Esophagus muscularis mucosa (tissue), 4 donors: ENCODE data around the gene CDIPT. TPM values are rescaled to one million over a fixed set of nuclear protein-coding genes. Genes with fewer than 3 reads are reported as not detected.

ENCODE experiments used
- DNase-seq: peaks from one replicate; pipeline ENCODE4 v3.0.0-alpha.2; 2017; ENCODE audit errors: extremely low spot score
- H3K27ac ChIP-seq, 4 donors: fragments of 200-600 bp; sonication (generic); replicated peaks in 1 of 4; 1 replicate in 3 of 4; 2 replicates in 1 of 4; pipeline ENCODE4 v1.5.1; 2016 to 2019; ENCODE audit warnings: mild to moderate bottlenecking in 1 of 4
- H3K27me3 ChIP-seq, 4 donors: fragments of 200-600 bp; sonication (generic); one replicate each; pipeline versions ENCODE4 v1.5.1 to v1.6.0; 2016 to 2019
- H3K36me3 ChIP-seq, 4 donors: fragments of 200-600 bp; sonication (generic); one replicate each; pipeline ENCODE4 v1.5.1; 2016 to 2019
- H3K4me1 ChIP-seq, 4 donors: fragments of 200-600 bp; sonication (generic); one replicate each; pipeline ENCODE4 v1.5.1; 2016 to 2019
- H3K4me3 ChIP-seq, 4 donors: fragments of 200-600 bp; sonication (generic); 1 replicate in 2 of 4; 2 replicates in 2 of 4; pipeline ENCODE4 v1.5.1; 2016 to 2019; ENCODE audit warnings: mild to moderate bottlenecking in 4 of 4, moderate library complexity in 1 of 4
- H3K9me3 ChIP-seq, 4 donors: fragments of 200-600 bp; sonication (generic); 1 replicate in 3 of 4; 2 replicates in 1 of 4; pipeline ENCODE4 v1.5.1; 2016 to 2019
- EP300 ChIP-seq: sonication (generic); formaldehyde crosslinking; IDR thresholded peaks from one replicate; pipeline ENCODE4 v1.6.1; 2017; ENCODE audit warnings: antibody characterized with exemption
- POLR2A ChIP-seq: fragments of 450-650 bp; IDR thresholded peaks from one replicate; pipeline ENCODE4 v1.6.1; 2017; ENCODE audit warnings: antibody characterized with exemption, moderate library complexity, mild to moderate bottlenecking, low read depth
- POLR2AphosphoS5 ChIP-seq, 2 donors: sonication (generic); formaldehyde crosslinking; IDR thresholded peaks; one replicate each; pipeline ENCODE4 v1.6.1; 2017; ENCODE audit warnings: antibody characterized with exemption in 2 of 2
- WGBS: methylation state at CpG from one replicate; pipeline ENCODE4 v1.1.5; 2018; 5-methylcytosine and 5-hydroxymethylcytosine counted together
- intact Hi-C: fragments of 100-400 bp; cut with DNase I; formaldehyde crosslinking; loops from one replicate; pipeline ENCODE4 v1.15.1; 2023
- total RNA-seq, 4 donors: library from RNA; depleted of rRNA; stranded (reverse); fragments of >200 nt; gene quantifications; one replicate each; pipeline versions ENCODE4 v1.1.0 to v1.2.1, GENCODE V29; 2016
- TF ChIP-seq, protein P1 (sequence below), 3 experiments: fragments of 200-600 bp in 2 of 3; fragments of 450-650 bp in 1 of 3; sonication (generic) in 2 of 3; IDR thresholded peaks; one replicate each; pipeline ENCODE4 v1.5.1; 2017 to 2019; ENCODE audit warnings: antibody characterized with exemption in 3 of 3, mild to moderate bottlenecking in 2 of 3, moderate library complexity in 1 of 3

CDIPT gene
- total RNA-seq, 4 donors from 2014 or later = 105 to 178 (median 141) TPM

GRCh38 chr16:29820271-29820701 lies 42.7 kb downstream of the CDIPT start, which contains the start of gene MVP:
MVP (plus strand) TSS chr16:29820462; CDS start chr16:29830550, 10,088 bp downstream.
- TF ChIP-seq EP300 = no peak
- TF ChIP-seq, protein P1, sequence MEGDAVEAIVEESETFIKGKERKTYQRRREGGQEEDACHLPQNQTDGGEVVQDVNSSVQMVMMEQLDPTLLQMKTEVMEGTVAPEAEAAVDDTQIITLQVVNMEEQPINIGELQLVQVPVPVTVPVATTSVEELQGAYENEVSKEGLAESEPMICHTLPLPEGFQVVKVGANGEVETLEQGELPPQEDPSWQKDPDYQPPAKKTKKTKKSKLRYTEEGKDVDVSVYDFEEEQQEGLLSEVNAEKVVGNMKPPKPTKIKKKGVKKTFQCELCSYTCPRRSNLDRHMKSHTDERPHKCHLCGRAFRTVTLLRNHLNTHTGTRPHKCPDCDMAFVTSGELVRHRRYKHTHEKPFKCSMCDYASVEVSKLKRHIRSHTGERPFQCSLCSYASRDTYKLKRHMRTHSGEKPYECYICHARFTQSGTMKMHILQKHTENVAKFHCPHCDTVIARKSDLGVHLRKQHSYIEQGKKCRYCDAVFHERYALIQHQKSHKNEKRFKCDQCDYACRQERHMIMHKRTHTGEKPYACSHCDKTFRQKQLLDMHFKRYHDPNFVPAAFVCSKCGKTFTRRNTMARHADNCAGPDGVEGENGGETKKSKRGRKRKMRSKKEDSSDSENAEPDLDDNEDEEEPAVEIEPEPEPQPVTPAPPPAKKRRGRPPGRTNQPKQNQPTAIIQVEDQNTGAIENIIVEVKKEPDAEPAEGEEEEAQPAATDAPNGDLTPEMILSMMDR (IDR thresholded peaks at IDR 0.05) = no peak
- peak; percentile 81 to 83 for TF ChIP-seq POLR2AphosphoS5 (IDR thresholded peaks at IDR 0.05)
- TF ChIP-seq POLR2A = peak; percentile 41
- H3K4me3 ChIP-seq = peak within 1 kb of the TSS; percentile 64 to 82 (median 72)
- H3K36me3 ChIP-seq = peaks cover 0 to 19% (median 16%) of the 10 kb centered on the region in 4 donors
- WGBS = 0% methylated on average over 4 of the region's 4 CpGs
- peak within 1 kb of the TSS; percentile 81 to 91 (median 86) for H3K27ac ChIP-seq
- H3K27me3 ChIP-seq = no peaks in the 10 kb centered on the region
- no peaks in the 10 kb centered on the region for H3K9me3 ChIP-seq
- intact Hi-C loops = no loop called here
- DNase-seq = no peak
- H3K4me1 ChIP-seq = peaks cover 67 to 88% (median 84%) of the 10 kb centered on the region in 4 donors

DNA sequence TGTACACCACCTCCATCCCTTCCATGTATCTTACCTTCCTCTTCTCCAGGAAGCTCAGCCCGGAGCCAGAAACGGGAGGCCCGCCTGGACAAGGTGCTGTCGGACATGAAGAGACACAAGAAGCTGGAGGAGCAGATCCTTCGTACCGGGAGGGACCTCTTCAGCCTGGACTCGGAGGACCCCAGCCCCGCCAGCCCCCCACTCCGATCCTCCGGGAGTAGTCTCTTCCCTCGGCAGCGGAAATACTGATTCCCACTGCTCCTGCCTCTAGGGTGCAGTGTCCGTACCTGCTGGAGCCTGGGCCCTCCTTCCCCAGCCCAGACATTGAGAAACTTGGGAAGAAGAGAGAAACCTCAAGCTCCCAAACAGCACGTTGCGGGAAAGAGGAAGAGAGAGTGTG lies 43.5 kb downstream of the CDIPT start:
- no peak for DNase-seq
- Histone ChIP-seq H3K36me3 (peaks cover 0 to 19% (median 16%) of the 10 kb centered on the region in 4 donors), H3K9me3 (no peaks in the 10 kb centered on the region), H3K4me1 (peaks cover 67 to 88% (median 84%) of the 10 kb centered on the region in 4 donors), H3K4me3 (peak overlapping the region in 1 of 4 donors; percentile 82), H3K27me3 (no peaks in the 10 kb centered on the region), H3K27ac (peak overlapping the region in 3 of 4 donors; percentile 84 to 91 (median 87))
- TF ChIP-seq EP300 = no peak
- TF ChIP-seq, protein P1 (IDR thresholded peaks at IDR 0.05) = no peak
- no peak for TF ChIP-seq POLR2A
- no peak for TF ChIP-seq POLR2AphosphoS5 (IDR thresholded peaks at IDR 0.05)
- WGBS = 74% methylated on average over 13 of the region's 15 CpGs
- intact Hi-C loops = no loop called here

- no peak for DNase-seq
- peak overlapping the region in 1 of 4 donors; percentile 96 for H3K27ac ChIP-seq
- peaks cover 69 to 88% (median 84%) of the 10 kb centered on the region in 4 donors for H3K4me1 ChIP-seq
- H3K36me3 ChIP-seq = peaks cover 0 to 19% (median 16%) of the 10 kb centered on the region in 4 donors
- H3K4me3 ChIP-seq = no peak overlapping the region
- intact Hi-C loops = no loop called here
- TF ChIP-seq, protein P1 (IDR thresholded peaks at IDR 0.05) = no peak
- WGBS = 89% methylated on average over 4 of the region's 4 CpGs
- H3K27me3 ChIP-seq = no peaks in the 10 kb centered on the region
- no peaks in the 10 kb centered on the region for H3K9me3 ChIP-seq
These were observed 44.9 kb downstream of the CDIPT start for GRCh38 chr16:29818082-29818481.

GRCh38 chr16:29816694-29817441 lies 46.2 kb downstream of the CDIPT start:
- intact Hi-C loops = no loop called here
- peaks cover 70 to 88% (median 84%) of the 10 kb centered on the region in 4 donors for H3K4me1 ChIP-seq
- no peaks in the 10 kb centered on the region for H3K27me3 ChIP-seq
- no peak for DNase-seq
- TF ChIP-seq POLR2AphosphoS5 (IDR thresholded peaks at IDR 0.05) = no peak
- TF ChIP-seq, protein P1 (IDR thresholded peaks at IDR 0.05) = no peak
- no peak for TF ChIP-seq EP300
- peak overlapping the region; percentile 95 to 96 (median 96) for H3K27ac ChIP-seq
- H3K36me3 ChIP-seq = peaks cover 0 to 19% (median 16%) of the 10 kb centered on the region in 4 donors
- WGBS = 3% methylated on average over 25 of the region's 37 CpGs
- H3K4me3 ChIP-seq = peak overlapping the region; percentile 60 to 84 (median 70)
- H3K9me3 ChIP-seq = no peaks in the 10 kb centered on the region
